Measurements from ENCODE around the gene NEURL3. TPM values are rescaled to one million over a fixed set of nuclear protein-coding genes. Genes with fewer than 3 reads are reported as not detected.

The NEURL3 gene
- total RNA-seq, 1 donor: not detected

DNA sequence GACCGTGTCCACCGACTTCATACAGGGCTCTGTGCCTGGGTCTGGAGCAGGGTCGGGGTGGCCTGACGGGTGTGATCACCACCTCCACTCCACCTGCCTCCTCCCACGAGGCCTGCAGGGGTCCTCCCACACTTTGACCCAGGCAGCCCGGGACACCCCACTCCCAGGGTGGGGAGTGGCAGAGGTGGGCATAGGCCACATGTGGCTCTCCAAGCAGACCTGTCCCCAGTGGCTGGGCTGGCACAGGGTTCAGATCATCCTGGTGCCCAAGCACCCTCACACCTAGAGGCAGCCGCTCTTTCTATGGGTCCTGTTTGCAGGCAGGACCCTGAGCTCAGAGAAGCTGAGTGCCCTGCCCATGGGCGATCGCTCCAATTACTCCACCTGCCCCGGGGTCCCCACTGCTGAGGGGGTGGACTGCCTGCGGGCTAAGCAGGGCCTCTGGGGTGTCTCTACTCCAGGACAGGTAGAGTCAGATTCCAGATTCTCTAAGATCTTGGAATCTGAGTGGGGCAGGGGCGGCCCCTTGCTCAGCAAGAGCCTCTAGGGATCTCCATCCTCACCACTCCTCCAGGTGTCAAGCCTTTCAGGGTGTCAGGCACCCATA lies 1.4 kb downstream of the NEURL3 start:
- DNase-seq (ENCODE audit: low read depth): no peak
- no peak for TF ChIP-seq CTCF (IDR thresholded peaks at IDR 0.05; ENCODE audit: insufficient read depth, low read depth, low read length)
- H3K4me3 ChIP-seq (ENCODE audit: low read depth, low read length): no peak overlapping the region

DNA sequence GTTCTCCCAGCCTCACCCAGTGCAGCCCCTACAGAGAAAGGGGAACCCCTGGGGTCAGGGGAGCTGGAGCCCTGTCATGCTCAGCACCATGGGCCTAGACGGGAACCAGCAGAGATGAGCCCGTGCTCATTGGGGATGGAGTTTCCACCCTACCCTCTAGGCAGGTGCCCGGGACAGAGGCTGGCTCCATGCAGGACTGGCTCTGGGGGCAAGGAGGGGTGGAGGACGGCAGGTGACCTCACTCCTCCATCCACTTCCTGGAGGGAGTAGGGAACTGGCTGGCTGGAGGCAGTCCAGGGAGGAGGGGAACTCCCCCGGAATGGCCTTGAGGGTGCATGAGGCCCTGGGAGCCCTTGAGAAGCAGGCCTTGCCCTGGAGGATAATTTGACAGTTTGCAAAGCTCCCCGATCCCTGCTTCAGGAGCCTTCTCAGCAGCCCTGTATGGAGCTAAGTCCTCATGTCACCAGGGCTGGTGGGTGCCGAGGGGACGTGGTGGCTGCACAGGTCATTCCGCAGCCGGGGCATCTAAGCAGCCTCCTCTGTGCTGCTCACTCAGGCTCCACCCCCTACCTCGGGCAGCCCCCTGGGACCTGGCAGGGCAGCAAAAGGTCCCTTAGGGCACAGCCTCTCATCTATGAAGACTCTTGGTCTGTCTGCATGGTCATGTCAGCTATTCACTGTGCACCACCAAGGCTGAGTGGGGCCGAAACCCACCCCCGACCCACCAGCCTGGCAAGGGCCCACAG lies 2.1 kb downstream of the NEURL3 start:
- no peak overlapping the region for H3K4me3 ChIP-seq (ENCODE audit: low read depth, low read length)
- no peak for TF ChIP-seq CTCF (IDR thresholded peaks at IDR 0.05; ENCODE audit: insufficient read depth, low read depth, low read length)
- no peak for DNase-seq (ENCODE audit: low read depth)

DNA sequence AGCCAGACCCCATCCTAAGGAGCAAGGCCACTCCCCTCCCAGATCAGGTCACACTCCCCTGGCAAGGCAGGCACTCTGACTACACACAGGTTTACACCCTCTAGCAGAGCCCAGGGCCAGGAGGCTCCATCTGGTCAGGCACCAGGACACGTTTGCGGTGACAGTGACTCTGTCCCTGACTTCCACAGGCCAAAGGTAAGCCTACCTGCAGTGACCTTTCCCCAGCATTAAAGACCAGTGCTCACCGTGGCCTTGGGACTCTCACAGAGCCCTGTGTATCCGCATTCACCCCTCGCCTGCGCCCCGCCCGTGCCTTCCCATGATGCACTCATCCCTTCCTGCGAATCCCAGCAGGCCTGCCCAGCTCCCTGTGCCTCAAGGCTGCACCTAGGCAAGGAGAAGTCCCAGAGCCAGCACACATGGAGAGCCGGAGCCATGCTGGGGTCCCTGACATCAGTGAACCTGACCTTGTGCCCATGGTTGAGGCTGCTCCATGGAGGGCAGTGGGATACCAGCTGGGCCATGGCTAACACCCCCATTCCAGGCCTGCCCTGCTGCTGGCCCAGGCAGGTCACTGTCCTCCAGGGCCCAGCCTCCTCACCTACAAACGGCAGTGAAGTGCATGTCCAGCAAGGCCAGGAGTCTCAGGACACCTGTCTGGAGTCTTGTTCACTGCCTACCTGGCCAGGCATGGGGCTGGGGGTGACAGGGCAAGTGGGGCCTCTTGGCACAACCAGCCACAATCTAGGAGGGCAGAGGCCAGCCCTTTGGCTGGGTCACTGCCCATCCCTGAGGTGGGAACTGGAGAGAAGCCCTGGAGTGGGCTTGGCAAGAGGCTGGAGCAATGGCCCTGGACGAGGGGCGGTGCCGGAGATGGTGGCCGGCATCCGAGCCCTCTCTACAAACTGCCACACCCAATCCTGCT lies 3.0 kb downstream of the NEURL3 start:
- DNase-seq (ENCODE audit: low read depth): no peak
- no peak overlapping the region for H3K4me3 ChIP-seq (ENCODE audit: low read depth, low read length)
- no peak for TF ChIP-seq CTCF (IDR thresholded peaks at IDR 0.05; ENCODE audit: insufficient read depth, low read depth, low read length)

DNA sequence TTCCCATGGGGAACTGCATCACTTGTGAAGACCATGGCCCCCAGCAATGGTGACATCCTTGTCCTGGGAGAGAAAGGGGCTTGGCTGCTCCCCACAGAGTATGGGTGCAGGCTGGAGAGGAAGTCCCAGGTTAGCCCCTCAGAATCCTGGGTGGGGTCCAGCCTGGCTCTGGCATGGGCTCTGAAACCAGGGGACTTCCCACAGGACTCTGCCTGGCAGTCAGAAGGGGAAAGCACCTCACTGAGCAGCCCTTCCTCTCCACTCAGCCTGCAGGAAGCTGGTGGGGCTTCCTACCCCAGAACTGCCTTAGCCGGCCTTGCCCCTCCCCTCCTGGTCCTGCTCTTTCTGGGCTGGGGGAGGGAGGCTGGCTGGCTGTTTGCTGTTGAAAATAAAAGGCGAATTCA lies 3.7 kb downstream of the NEURL3 start:
- DNase-seq (ENCODE audit: low read depth): no peak
- no peak for TF ChIP-seq CTCF (IDR thresholded peaks at IDR 0.05; ENCODE audit: insufficient read depth, low read depth, low read length)
- no peak overlapping the region for H3K4me3 ChIP-seq (ENCODE audit: low read depth, low read length)

DNA sequence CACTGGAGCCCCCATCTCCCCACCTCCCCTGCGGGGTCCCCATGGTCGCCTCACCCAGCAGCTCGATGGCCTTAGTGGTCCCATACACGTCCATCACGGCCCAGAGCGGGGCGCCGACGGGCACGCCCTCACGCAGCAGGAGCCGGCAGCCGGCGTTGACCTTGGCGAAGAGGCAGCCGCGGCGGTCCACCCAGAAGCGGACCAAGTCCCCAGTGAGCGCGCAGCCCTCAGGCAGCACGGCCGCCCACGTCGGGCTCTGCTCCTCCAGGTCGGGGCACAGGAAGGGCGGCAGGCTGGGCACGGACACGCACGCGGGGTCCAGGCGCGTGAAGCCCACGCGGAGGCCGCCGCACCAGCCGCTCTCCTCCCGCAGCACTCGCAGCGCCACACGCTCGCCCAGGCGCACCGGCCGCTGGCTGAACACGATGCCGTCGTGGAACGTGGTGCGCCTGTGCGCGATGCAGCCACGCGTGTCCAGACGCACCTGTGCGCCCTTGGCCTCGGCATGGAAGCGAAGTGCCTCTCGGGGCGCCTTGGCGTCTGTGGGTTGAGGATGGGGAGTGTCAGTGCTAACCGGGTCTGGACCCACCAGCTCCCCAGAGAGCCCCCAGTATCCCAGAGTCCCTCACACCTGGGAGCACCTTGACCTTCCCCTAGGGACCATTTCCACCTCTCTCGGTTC lies 4.6 kb downstream of the NEURL3 start:
- TF ChIP-seq CTCF (IDR thresholded peaks at IDR 0.05; ENCODE audit: insufficient read depth, low read depth, low read length): no peak
- no peak overlapping the region for H3K4me3 ChIP-seq (ENCODE audit: low read depth, low read length)
- DNase-seq (ENCODE audit: low read depth): no peak
